ENCODE results near the gene TBL1XR1. TPM values are rescaled to one million over a fixed set of nuclear protein-coding genes. Genes with fewer than 3 reads are reported as not detected.
"Not testable (repeated sequence)": the region's sequence is repeated elsewhere in the genome, so short reads cannot be mapped to it uniquely, and the experiment has no call there.

The TBL1XR1 gene
- total RNA-seq, 2 donors from 2014 or later, result 75.8 to 156 TPM

GRCh38 chr3:177026505-177027277 lies 170.6 kb downstream of the TBL1XR1 start:
- Histone ChIP-seq H3K36me3 (peaks cover 0 to 2% of the 10 kb centered on the region in 2 donors), H3K27ac (no peak overlapping the region), H3K27me3 (replicated peaks; ENCODE audit: insufficient read depth) (no peaks in the 10 kb centered on the region), H3K4me3 (no peak overlapping the region), H3K4me1 (replicated peaks) (no peaks in the 10 kb centered on the region), H3K9me3 (no peaks in the 10 kb centered on the region)
- DNase-seq (ENCODE audit: low spot score), result no peak
- intact Hi-C loops (cut with DNase I), result no loop called here
- TF ChIP-seq CTCF (IDR thresholded peaks at IDR 0.05), result no peak
- no peak for TF ChIP-seq POLR2A (IDR thresholded peaks at IDR 0.05)
- TF ChIP-seq POLR2AphosphoS5 (IDR thresholded peaks at IDR 0.05), result no peak
- WGBS, result 87% methylated on average over 3 of the region's 3 CpGs

- H3K27me3 ChIP-seq (replicated peaks; ENCODE audit: insufficient read depth), result no peaks in the 10 kb centered on the region
- no peak overlapping the region for H3K4me3 ChIP-seq
- no peak for DNase-seq (ENCODE audit: low spot score)
- 95% methylated on average over 6 of the region's 6 CpGs for WGBS
- no peaks in the 10 kb centered on the region for H3K36me3 ChIP-seq
- intact Hi-C loops (cut with DNase I), result no loop called here
- TF ChIP-seq POLR2AphosphoS5 (IDR thresholded peaks at IDR 0.05) (no peak), POLR2A (IDR thresholded peaks at IDR 0.05) (no peak), CTCF (IDR thresholded peaks at IDR 0.05) (no peak)
- no peak overlapping the region for H3K27ac ChIP-seq
- no peaks in the 10 kb centered on the region for H3K9me3 ChIP-seq
- H3K4me1 ChIP-seq (replicated peaks), result no peaks in the 10 kb centered on the region
These were observed 181.4 kb downstream of the TBL1XR1 start for GRCh38 chr3:177015881-177016280.

GRCh38 chr3:177013681-177014280 lies 183.5 kb downstream of the TBL1XR1 start:
- Histone ChIP-seq H3K4me1 (replicated peaks) (no peaks in the 10 kb centered on the region), H3K9me3 (no peaks in the 10 kb centered on the region), H3K4me3 (no peak overlapping the region), H3K27me3 (replicated peaks; ENCODE audit: insufficient read depth) (no peaks in the 10 kb centered on the region), H3K36me3 (no peaks in the 10 kb centered on the region), H3K27ac (no peak overlapping the region)
- TF ChIP-seq CTCF (IDR thresholded peaks at IDR 0.05) (no peak), POLR2A (IDR thresholded peaks at IDR 0.05) (no peak), POLR2AphosphoS5 (IDR thresholded peaks at IDR 0.05) (no peak)
- intact Hi-C loops (cut with DNase I), result no loop called here
- no peak for DNase-seq (ENCODE audit: low spot score)
- WGBS, result 83% methylated on average over 8 of the region's 8 CpGs

- no peak for TF ChIP-seq CTCF (IDR thresholded peaks at IDR 0.05)
- TF ChIP-seq POLR2AphosphoS5 (IDR thresholded peaks at IDR 0.05), result no peak
- no peak for TF ChIP-seq POLR2A (IDR thresholded peaks at IDR 0.05)
- Histone ChIP-seq H3K36me3 (no peaks in the 10 kb centered on the region), H3K9me3 (no peaks in the 10 kb centered on the region), H3K4me3 (no peak overlapping the region), H3K4me1 (replicated peaks) (no peaks in the 10 kb centered on the region), H3K27ac (no peak overlapping the region), H3K27me3 (replicated peaks; ENCODE audit: insufficient read depth) (no peaks in the 10 kb centered on the region)
- intact Hi-C loops (cut with DNase I), result no loop called here
- DNase-seq (ENCODE audit: low spot score), result no peak
These were observed 191.4 kb downstream of the TBL1XR1 start for GRCh38 chr3:177005718-177006405.

GRCh38 chr3:177000159-177000558 lies 197.1 kb downstream of the TBL1XR1 start:
- H3K4me1 ChIP-seq (replicated peaks); DNase-seq (ENCODE audit: low spot score); H3K27ac ChIP-seq; intact Hi-C loops (cut with DNase I); H3K27me3 ChIP-seq (replicated peaks; ENCODE audit: insufficient read depth); H3K4me3 ChIP-seq; H3K9me3 ChIP-seq; H3K36me3 ChIP-seq: not testable (repeated sequence)
- WGBS, result 70% methylated on average over 2 of the region's 2 CpGs

Measured in prostate gland (tissue), 2 donors.